GM19467 (cell line): ENCODE data around the gene OTOR.

Source experiments
- ATAC-seq: cut with Tn5 transposase; IDR thresholded peaks from one replicate; pipeline ENCODE4 v1.9.1; 2021; ENCODE audit warnings: mild to moderate bottlenecking, moderate library complexity; ENCODE audit not compliant: unreplicated experiment

Gene OTOR

DNA sequence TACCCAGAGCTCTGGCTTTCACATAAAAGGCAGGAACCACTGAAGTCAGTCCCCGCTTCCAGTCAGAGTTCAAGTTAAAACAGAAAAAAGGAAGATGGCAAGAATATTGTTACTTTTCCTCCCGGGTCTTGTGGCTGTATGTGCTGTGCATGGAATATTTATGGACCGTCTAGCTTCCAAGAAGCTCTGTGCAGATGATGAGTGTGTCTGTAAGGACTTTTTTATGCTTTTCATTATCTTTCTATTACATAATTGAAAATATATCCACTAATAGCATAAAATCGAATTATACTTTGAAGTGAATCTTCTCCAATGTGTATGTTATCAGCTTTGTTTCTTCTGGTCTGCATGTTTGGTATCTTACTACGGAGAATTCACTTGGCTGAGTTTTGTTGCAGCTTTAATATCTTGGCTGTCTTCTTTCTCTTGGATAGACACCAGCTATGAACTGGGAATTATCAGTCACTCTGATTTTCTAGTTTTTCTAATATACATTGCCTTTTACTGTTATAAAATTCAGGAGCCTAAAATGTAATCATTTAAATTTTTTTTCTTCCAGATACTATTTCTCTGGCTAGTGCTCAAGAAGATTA is at the start of gene OTOR:
TSS of gene OTOR (plus strand) at position 51 of the 593 bp plus-strand sequence. CDS start at position 95, 44 bp downstream.
- no peak for ATAC-seq

DNA sequence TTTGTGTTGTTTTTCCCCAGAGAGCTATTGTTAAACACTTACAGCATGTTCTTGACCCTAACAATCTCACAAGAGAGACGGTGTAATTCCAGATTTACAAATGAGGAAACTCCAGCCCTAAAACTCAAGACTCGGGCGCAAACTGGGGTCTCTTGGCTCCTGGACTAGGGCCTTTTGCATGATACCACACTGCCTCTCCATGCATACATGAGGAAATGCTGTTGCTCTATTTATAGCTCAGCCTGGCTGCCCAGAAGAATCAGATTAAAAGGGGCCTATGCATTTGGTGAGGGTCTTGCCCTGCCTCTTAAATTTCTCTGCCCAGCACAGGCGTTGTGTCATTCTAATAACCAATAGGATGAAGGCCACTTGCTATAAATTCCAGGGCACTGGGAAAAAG is 48.9 kb upstream of the OTOR start:
- ATAC-seq = no peak

- no peak for ATAC-seq
These were observed 46.9 kb upstream of the OTOR start for GRCh38 chr20:16701296-16701695.

DNA sequence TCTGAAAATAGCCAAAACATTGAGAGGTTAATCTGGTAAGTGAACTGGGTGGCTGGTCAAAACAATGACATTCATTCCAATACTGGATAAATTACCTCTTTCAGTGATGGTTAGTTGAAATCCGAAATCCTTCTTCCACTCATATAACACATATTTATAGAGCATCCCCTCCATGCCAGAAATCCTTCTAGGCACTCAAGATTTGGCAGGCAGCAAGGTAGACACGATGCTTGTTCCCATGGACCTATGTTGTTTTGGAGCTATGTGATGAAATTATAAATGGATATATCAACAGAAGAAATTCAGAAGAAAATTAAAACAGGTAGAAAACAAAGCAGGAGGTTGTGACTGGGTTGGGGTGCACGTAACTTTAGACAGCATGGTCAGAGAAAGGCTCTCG is 44.6 kb upstream of the OTOR start:
- ATAC-seq = no peak

- ATAC-seq = no peak
These were observed 40.5 kb upstream of the OTOR start for GRCh38 chr20:16707674-16708073.

DNA sequence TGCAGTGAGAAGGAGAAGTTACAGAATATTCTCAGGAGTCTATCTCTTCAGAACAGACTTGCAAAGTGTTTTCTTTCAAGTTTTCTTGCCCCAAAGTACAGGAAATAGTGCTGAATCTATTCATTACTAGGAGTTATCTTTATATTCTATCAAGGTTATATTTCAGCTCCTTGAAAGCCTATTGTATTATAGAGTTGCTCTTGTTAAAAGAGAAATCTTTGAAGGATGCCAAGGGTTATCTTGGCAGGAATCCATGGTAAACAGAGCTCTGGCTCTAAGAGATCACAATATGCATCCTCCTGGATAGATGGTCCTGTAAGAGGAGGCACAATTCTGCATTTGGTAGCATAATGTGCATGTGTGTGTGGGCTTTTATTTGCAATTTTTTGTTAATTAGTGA is 39.6 kb upstream of the OTOR start:
- no peak for ATAC-seq

DNA sequence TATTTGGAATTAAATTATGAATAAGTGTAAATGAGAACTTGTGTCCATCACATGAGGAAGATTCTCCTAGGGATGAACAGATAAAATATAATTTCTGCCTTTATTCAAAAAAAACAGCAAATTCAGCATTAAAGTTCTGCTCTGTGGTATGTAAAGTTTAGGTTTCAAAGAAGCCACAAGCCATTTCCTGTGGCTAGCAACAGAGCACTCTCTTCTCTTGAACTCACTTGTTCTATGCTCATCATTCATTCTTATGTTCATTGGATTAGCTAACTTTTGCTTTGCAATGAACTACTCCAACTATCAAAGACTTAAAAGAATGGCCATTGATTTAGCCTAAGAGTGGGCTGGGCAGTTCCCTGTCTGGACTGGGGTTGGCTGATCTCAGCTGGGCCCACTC is 39.1 kb upstream of the OTOR start:
- peak; percentile 80 for ATAC-seq

DNA sequence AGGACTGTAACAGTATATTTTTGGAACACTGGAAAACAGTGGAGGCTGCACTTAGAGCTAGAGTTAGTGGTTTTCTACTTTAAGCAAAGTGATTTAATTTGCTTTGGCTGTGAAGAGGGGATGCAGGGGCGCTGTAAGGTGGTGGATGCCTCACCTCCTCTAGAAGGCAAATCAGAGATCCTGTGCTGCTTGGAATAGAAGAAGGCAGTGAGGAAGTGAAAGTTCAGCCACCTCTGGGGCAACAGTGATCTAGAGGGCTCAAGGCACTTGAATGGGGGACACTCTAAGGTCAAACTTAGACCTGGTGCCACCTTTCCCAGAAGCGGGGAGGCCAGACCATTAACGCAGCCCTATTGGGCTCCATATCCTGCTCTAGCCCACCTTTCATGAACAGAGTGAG is 37.4 kb upstream of the OTOR start:
- ATAC-seq = no peak

DNA sequence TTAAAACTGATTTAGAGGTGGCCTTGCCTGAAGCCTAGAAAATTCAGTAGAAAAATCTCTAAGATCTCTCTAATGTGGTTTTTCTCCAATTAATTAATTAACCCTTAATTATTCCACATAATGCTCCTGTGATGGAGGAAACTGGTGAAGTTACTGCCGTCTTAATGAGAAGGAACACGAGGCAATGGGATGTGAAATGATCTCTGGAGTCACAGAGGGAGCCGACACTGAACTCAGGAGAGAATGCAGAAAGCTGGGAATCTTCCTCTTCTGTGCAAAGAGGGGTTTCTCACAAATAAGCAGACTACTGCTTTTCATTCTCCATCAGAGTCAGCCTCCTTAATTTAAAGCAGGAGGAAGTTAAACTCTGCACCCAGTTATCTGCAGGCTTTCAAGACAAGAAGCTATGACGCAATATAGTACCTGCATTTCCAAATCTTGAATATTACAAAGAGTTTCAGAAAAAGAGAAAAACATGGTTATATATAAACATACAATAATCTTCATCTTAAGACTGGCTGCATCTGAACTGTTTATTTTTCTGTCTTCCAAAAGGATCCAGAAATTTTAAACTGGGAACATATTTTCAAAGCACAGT is 36.4 kb upstream of the OTOR start:
- ATAC-seq = no peak

GRCh38 chr20:16712511-16712947 is 35.6 kb upstream of the OTOR start:
- ATAC-seq = no peak

DNA sequence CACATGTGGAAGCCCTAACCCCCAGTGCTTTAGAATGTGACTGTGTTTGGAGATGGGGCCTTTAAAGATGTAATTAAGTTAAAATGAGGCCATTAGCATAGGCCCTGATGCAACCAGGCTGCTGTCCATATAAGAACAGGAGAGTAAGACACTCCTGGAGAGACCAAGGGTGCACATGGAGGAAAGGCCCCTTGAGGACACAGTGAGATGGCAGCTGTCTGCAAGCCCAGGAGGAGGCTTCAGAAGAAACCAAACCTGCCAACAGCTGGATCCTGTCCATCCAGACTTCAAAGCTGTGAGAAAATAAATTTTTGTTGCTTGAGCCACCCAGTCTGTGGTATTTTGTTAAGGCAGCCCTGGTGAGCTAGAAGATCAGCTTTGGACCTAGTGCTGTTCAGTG is 35.1 kb upstream of the OTOR start:
- ATAC-seq = no peak

DNA sequence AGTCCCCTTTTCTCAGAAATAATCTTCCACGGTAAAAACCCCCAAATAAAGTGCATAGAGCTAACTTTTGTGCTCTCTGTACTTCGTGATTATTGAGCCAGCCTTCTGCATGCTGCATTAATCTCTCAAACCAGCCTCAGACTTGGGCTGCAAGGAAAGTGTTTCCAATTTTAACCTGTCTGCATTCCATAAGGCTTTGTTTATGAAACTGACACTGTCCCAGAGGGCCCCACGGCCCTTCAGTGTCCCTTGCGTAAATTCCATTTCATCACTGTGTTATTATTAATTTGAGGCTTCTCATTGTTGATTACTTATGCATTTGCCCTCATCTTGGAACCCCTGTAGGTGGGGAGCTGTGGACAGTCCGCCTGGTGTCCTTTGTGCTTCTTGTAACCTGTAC is 33.9 kb upstream of the OTOR start:
- no peak for ATAC-seq

- ATAC-seq = no peak
These were observed 33.4 kb upstream of the OTOR start for GRCh38 chr20:16714751-16715150.

DNA sequence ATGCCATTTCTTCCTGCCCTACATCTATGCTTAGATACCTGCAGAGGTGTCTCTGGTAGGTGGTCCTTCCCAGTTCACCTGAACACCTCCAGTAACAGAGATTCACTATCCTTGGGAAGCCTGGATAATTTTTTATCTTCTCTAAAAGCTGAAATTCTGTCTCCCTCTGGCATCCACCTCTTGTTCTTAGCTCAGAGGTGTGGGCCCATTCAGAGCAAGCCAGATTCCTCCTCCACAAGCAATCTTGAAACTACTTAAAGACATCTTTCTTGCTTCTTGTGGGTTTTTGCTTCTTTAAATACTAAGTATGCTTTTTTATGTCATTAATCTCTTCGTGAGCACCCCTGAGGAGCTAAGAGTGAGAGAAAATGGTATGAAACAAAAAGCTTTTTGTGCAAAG is 28.7 kb upstream of the OTOR start:
- ATAC-seq = no peak

DNA sequence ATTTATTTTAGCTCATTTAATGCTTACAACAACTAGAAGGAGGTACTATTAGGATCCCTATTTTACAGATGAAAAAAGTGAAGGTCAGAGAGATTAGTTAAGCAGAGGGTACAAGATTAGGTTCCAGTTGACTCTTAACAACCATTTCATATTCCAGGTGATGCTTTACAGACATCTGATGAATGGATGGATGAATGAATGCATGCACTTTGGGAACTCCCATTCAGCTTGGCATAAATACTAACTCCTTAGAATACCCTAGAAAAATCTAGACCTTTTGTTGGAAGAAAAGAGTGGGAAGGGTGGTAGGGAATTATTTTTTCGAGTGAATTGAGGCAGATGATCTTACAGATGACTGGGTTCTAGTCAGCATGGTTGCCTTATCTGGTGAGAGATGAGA is 19.1 kb upstream of the OTOR start:
- ATAC-seq = no peak

DNA sequence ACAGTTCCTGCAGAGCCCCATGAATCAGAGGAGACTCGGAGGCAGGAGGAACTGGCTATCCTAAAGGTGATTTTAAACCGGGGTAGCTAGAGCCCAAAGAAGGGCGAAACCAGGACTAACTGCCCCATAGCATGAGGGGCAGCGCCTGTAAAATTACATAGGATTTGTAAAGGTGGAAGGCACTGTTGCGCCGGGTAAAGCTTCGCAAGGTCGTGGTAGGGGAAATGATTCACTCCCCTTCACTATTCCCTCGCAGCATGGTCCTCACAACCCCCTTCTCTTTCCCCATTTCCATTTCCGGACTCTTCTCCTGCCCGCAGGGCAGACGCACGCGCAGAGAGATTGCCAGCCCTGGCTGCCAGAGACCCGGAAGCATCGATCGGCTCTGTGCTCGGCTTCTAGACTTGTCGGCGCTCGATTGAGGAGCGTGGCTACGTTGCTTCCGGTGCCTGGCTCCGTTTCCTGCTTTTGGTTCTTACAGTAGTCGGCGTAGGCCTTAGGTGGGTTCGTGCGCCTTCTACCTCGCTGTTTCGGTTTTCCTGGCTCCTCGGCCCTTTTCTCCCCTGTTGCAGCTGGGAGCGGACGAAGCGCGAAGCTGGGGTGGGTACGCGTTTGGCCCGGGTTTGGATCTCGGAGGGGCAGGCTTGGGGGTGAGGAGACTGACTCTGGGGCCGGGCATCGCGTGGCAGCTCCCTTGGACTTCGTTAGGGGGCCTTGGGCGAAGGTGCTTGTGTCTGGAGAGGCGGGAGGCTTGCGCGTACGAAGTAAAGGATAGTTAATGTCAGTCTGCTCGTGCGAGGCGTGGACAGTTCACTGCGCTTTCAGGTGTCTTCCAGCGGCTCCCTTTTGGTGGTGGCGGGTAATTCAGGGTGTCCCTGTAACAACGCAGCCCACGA is 18.3 kb upstream of the OTOR start, which contains the start of gene SNRPB2:
TSS of gene SNRPB2 (plus strand) at position 462 of the 896 bp plus-strand sequence. CDS start 1,677 bp downstream, outside the sequence.
- peak; percentile 99 for ATAC-seq

- no peak for ATAC-seq
These were observed 15.5 kb upstream of the OTOR start for GRCh38 chr20:16732506-16733152.

- no peak for ATAC-seq
These were observed 7.6 kb upstream of the OTOR start for GRCh38 chr20:16740365-16741072.

GRCh38 chr20:16744178-16744807 is 3.9 kb upstream of the OTOR start:
- no peak for ATAC-seq

GRCh38 chr20:16745204-16745603 is 3.0 kb upstream of the OTOR start:
- no peak for ATAC-seq
